Sigmoid colon (tissue), 7 donors: ENCODE data around the gene TMEM114. TPM values are rescaled to one million over a fixed set of nuclear protein-coding genes. Genes with fewer than 3 reads are reported as not detected.
"Not testable (repeated sequence)": the region's sequence is repeated elsewhere in the genome, so short reads cannot be mapped to it uniquely, and the experiment has no call there.

ENCODE experiments used
- DNase-seq: peaks from one replicate; pipeline ENCODE4 v3.0.0-alpha.2; 2019
- H3K27ac ChIP-seq, 4 donors: fragments of 200-600 bp; sonication (generic); one replicate each; pipeline ENCODE4 v1.5.1; 2016 to 2019; ENCODE audit warnings: mild to moderate bottlenecking in 1 of 4
- H3K27me3 ChIP-seq, 3 donors: fragments of 200-600 bp; sonication (generic); one replicate each; pipeline ENCODE4 v1.5.1; 2019; ENCODE audit warnings: mild to moderate bottlenecking in 1 of 3
- H3K36me3 ChIP-seq, 4 donors: fragments of 200-600 bp; sonication (generic); one replicate each; pipeline ENCODE4 v1.5.1; 2016 to 2019
- H3K4me1 ChIP-seq, 4 donors: fragments of 200-600 bp; sonication (generic); one replicate each; pipeline ENCODE4 v1.5.1; 2017 to 2019
- H3K4me3 ChIP-seq, 4 donors: fragments of 200-600 bp; sonication (generic); one replicate each; pipeline ENCODE4 v1.5.1; 2017 to 2019; ENCODE audit warnings: mild to moderate bottlenecking in 2 of 4, moderate library complexity in 1 of 4
- H3K9me3 ChIP-seq, 4 donors: fragments of 200-600 bp in 3 of 4; sonication (generic) in 3 of 4; one replicate each; pipeline versions ENCODE4 v1.5.1 to v1.6.1; 2013 to 2019
- CTCF ChIP-seq, 4 experiments: fragments of 450-650 bp in 3 of 4; fragments of 200-600 bp in 1 of 4; IDR thresholded peaks; one replicate each; pipeline ENCODE4 v1.5.1; 2016 to 2019; ENCODE audit warnings: antibody characterized with exemption in 4 of 4, mild to moderate bottlenecking in 3 of 4, moderate library complexity in 2 of 4
- EP300 ChIP-seq, 4 donors: sonication (generic); formaldehyde crosslinking; IDR thresholded peaks; one replicate each; pipeline ENCODE4 v1.6.1; 2017; ENCODE audit warnings: antibody characterized with exemption in 4 of 4
- POLR2A ChIP-seq, 2 donors: fragments of 450-650 bp; IDR thresholded peaks; one replicate each; pipeline ENCODE4 v1.6.1; 2016; ENCODE audit warnings: antibody characterized with exemption in 2 of 2, mild to moderate bottlenecking in 2 of 2, moderate library complexity in 2 of 2
- POLR2AphosphoS5 ChIP-seq, 4 donors: sonication (generic); formaldehyde crosslinking; IDR thresholded peaks; one replicate each; pipeline ENCODE4 v1.6.1; 2017; ENCODE audit warnings: antibody characterized with exemption in 4 of 4
- WGBS, 2 donors: extraction: QIAGEN DNeasy Blood & Tissue Kit; methylation state at CpG; one replicate each; pipeline ENCODE4 v1.1.7; 2013; 5-methylcytosine and 5-hydroxymethylcytosine counted together
- intact Hi-C: fragments of 100-400 bp; cut with DNase I; formaldehyde crosslinking; loops from one replicate; pipeline ENCODE4 v1.15.1; 2023
- polyA plus RNA-seq, 3 donors: library from polyadenylated mRNA; stranded (reverse); fragments of 200-250 nt; gene quantifications; one replicate each; pipeline ENCODE4 v1.2.3, GENCODE V29; 2013
- total RNA-seq, 4 donors: library from RNA; depleted of rRNA; stranded (reverse); fragments of >200 nt; gene quantifications; one replicate each; pipeline ENCODE4 v1.1.0, GENCODE V29; 2016
- donor health status: healthy with polysubstance abuse.
- donor health status: Bipolar disorder and iron deficiency.
- donor health status: healthy.

Gene TMEM114
- total and polyA plus RNA-seq, 7 donors, result not detected

GRCh38 chr16:8575399-8575798, 14.9 kb downstream of the TMEM114 start:
- Histone ChIP-seq H3K27me3 (peaks cover 0 to 18% (median 0%) of the 10 kb centered on the region in 3 donors), H3K4me1 (peaks cover 0 to 5% (median 0%) of the 10 kb centered on the region in 4 donors), H3K27ac (no peak overlapping the region), H3K9me3 (no peaks in the 10 kb centered on the region), H3K4me3 (no peak overlapping the region), H3K36me3 (no peaks in the 10 kb centered on the region)
- intact Hi-C loops, result no loop called here
- TF ChIP-seq POLR2AphosphoS5 (IDR thresholded peaks at IDR 0.05) (no peak), EP300 (IDR thresholded peaks at IDR 0.05) (no peak), POLR2A (IDR thresholded peaks at IDR 0.05) (no peak)
- WGBS, 2 donors, result 29 to 71% methylated on average over 2 of the region's 2 CpGs
- DNase-seq, result no peak

GRCh38 chr16:8572919-8573724, 17.2 kb downstream of the TMEM114 start:
- H3K27ac ChIP-seq, result no peak overlapping the region
- no peak overlapping the region for H3K4me3 ChIP-seq
- no peak for DNase-seq
- intact Hi-C loops, result no loop called here
- no peak for TF ChIP-seq EP300 (IDR thresholded peaks at IDR 0.05)
- TF ChIP-seq CTCF (IDR thresholded peaks at IDR 0.05), result no peak
- no peak for TF ChIP-seq POLR2A (IDR thresholded peaks at IDR 0.05)
- no peak for TF ChIP-seq POLR2AphosphoS5 (IDR thresholded peaks at IDR 0.05)
- H3K4me1 ChIP-seq, result peaks cover 0 to 13% (median 0%) of the 10 kb centered on the region in 4 donors
- no peaks in the 10 kb centered on the region for H3K36me3 ChIP-seq
- H3K27me3 ChIP-seq, result peaks cover 0 to 29% (median 15%) of the 10 kb centered on the region in 3 donors
- no peaks in the 10 kb centered on the region for H3K9me3 ChIP-seq
- WGBS, 2 donors, result 48 to 52% methylated on average over 7 of the region's 7 CpGs

- Histone ChIP-seq H3K9me3 (no peaks in the 10 kb centered on the region), H3K36me3 (no peaks in the 10 kb centered on the region), H3K27ac (no peak overlapping the region), H3K4me1 (peaks cover 0 to 13% (median 0%) of the 10 kb centered on the region in 4 donors), H3K27me3 (peaks cover 0 to 26% (median 15%) of the 10 kb centered on the region in 3 donors), H3K4me3 (no peak overlapping the region)
- TF ChIP-seq EP300 (IDR thresholded peaks at IDR 0.05), result no peak
- no peak for TF ChIP-seq CTCF (IDR thresholded peaks at IDR 0.05)
- TF ChIP-seq POLR2A (IDR thresholded peaks at IDR 0.05), result no peak
- no peak for TF ChIP-seq POLR2AphosphoS5 (IDR thresholded peaks at IDR 0.05)
- 79 to 82% methylated on average over 11 of the region's 11 CpGs for WGBS, 2 donors
- intact Hi-C loops, result no loop called here
- no peak for DNase-seq
These were observed 18.0 kb downstream of the TMEM114 start for GRCh38 chr16:8572063-8572918.

- DNase-seq, result no peak
- no peaks in the 10 kb centered on the region for H3K9me3 ChIP-seq
- TF ChIP-seq EP300 (IDR thresholded peaks at IDR 0.05) (no peak), POLR2A (IDR thresholded peaks at IDR 0.05) (no peak), CTCF (IDR thresholded peaks at IDR 0.05) (no peak)
- peaks cover 0 to 24% (median 15%) of the 10 kb centered on the region in 3 donors for H3K27me3 ChIP-seq
- H3K4me3 ChIP-seq, result no peak overlapping the region
- peak overlapping the region in 1 of 4 donors; percentile 31 for H3K27ac ChIP-seq
- intact Hi-C loops, result no loop called here
- 7 to 22% methylated on average over 6 of the region's 6 CpGs for WGBS, 2 donors
- peaks cover 0 to 13% (median 0%) of the 10 kb centered on the region in 4 donors for H3K4me1 ChIP-seq
- H3K36me3 ChIP-seq, result no peaks in the 10 kb centered on the region
These were observed 19.2 kb downstream of the TMEM114 start for GRCh38 chr16:8571061-8571596.

- Histone ChIP-seq H3K4me1 (peaks cover 0 to 13% (median 0%) of the 10 kb centered on the region in 4 donors), H3K27me3 (peaks cover 0 to 16% (median 15%) of the 10 kb centered on the region in 3 donors), H3K27ac (peak overlapping the region in 1 of 4 donors; percentile 31)
- H3K4me3 ChIP-seq, intact Hi-C loops, H3K9me3 ChIP-seq, DNase-seq, H3K36me3 ChIP-seq: not testable (repeated sequence)
- 82 to 83% methylated on average over 12 of the region's 12 CpGs for WGBS, 2 donors
These were observed 19.9 kb downstream of the TMEM114 start for GRCh38 chr16:8570393-8570792.
